H1 (cell line): ENCODE results near the gene MCM6. TPM values are rescaled to one million over a fixed set of nuclear protein-coding genes. Genes with fewer than 3 reads are reported as not detected.

Experiments
- BCL11A ChIP-seq, 2 experiments: IDR thresholded peaks; one replicate each; pipeline ENCODE4 v1.6.1; 2011; ENCODE audit warnings: low read depth in 2 of 2, low read length in 2 of 2, mild to moderate bottlenecking in 2 of 2
- CBX5 ChIP-seq: fragments of 300-800, 300-1000 bp; sonication (generic); IDR thresholded peaks from 2 replicates; pipeline ENCODE4 v1.7.1; 2016; ENCODE audit warnings: antibody characterized with exemption, low read length, low read depth
- EZH2 ChIP-seq: fragments of 200-600 bp; sonication (generic); IDR thresholded peaks from 2 replicates; pipeline ENCODE4 v1.7.1; 2012; ENCODE audit warnings: low read depth, mild to moderate bottlenecking, moderate library complexity, low read length, inconsistent platforms; ENCODE audit not compliant: severe bottlenecking
- RNF2 ChIP-seq: fragments of 200-900, 300-1000 bp; sonication (generic); IDR thresholded peaks from 2 replicates; pipeline ENCODE4 v1.7.1; 2016; ENCODE audit warnings: borderline replicate concordance, low read depth, mild to moderate bottlenecking, antibody characterized with exemption, low read length; ENCODE audit not compliant: poor library complexity, severe bottlenecking; ENCODE audit errors: missing control alignments
- TBP ChIP-seq: IDR thresholded peaks from 2 replicates; pipeline ENCODE4 v1.6.1; 2011; ENCODE audit warnings: low read depth, low read length, improper control_type of control experiment
- polyA plus RNA-seq, 7 experiments: library from polyadenylated mRNA; depleted of rRNA in 3 of 7; stranded (reverse) in 5 of 7; unstranded in 2 of 7; fragments of >200 nt in 5 of 7; fragments of 200-250 nt in 2 of 7; gene quantifications; 1 replicate in 5 of 7; 2 replicates in 1 of 7; 4 replicates in 1 of 7; pipeline versions ENCODE4 v1.2.1 to v1.2.3, GENCODE V29; 2011 to 2013; ENCODE audit warnings: missing spikeins in 2 of 7, mixed read lengths in 2 of 7
- total RNA-seq: library from RNA; stranded (reverse); fragmentation: NEBNext Ultra II Directional; extraction: Animal tissue kit (Norgen Biotek cat#: 25700); gene quantifications from 2 replicates; pipeline ENCODE4 v1.2.1, GENCODE V29; 2021
- TF ChIP-seq, protein P1 (sequence below): IDR thresholded peaks from 2 replicates; pipeline ENCODE4 v1.6.1; 2012; ENCODE audit warnings: inconsistent platforms
- TF ChIP-seq, protein P2 (sequence below): IDR thresholded peaks from 2 replicates; pipeline ENCODE4 v1.6.1; 2012; ENCODE audit warnings: inconsistent platforms

MCM6 gene
- total and polyA plus RNA-seq, 2 of the 8 experiments (the other 6 are each of a cell fraction or from before 2014, with no cell fraction given): 60.2 to 134 TPM

DNA sequence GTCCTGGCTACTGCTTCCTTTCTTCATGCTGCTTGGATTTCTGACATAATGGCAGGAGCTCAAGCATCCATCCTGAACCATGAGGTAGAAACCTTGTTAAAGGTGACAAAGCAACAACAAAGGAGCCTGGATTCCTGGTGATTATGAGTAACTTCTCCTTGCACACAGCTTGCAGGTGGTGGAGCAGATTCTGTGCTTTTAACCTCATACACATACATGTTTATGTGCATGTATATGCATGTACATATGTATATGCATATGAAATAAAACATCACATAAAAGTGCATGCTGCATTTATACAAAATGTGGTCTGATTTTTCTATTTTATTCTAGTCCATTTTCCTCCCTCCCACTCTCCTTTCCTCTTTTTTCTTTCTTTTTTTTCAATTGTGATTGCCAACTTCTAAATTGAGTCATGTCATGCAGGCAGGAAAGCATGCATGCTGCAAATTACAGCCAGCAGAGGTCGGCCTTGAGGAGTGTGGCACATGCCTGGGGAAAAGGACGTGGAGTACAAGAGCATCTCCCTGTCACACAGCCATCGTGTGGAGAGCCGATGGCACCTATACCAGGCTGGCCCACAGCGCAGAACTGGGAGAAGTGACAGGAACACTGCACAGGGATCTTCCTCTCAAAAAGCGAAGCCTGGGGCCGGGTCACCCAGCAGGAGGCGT, 57.2 kb downstream of the MCM6 start (continued):
- TF ChIP-seq, protein P1, sequence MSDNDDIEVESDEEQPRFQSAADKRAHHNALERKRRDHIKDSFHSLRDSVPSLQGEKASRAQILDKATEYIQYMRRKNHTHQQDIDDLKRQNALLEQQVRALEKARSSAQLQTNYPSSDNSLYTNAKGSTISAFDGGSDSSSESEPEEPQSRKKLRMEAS: peak; percentile 89
- no peak for TF ChIP-seq CBX5
- TF ChIP-seq, protein P2, sequence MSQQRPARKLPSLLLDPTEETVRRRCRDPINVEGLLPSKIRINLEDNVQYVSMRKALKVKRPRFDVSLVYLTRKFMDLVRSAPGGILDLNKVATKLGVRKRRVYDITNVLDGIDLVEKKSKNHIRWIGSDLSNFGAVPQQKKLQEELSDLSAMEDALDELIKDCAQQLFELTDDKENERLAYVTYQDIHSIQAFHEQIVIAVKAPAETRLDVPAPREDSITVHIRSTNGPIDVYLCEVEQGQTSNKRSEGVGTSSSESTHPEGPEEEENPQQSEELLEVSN: peak; percentile 39; the same call in 1 of the 2 replicates
- no peak for TF ChIP-seq EZH2
- no peak for TF ChIP-seq RNF2
- TF ChIP-seq TBP: no peak
- no peak for TF ChIP-seq BCL11A (IDR thresholded peaks at IDR 0.05; ENCODE audit: low read depth in 2 of 2, low read length in 2 of 2)
